ENCODE results near the gene CBR1. TPM values are rescaled to one million over a fixed set of nuclear protein-coding genes. Genes with fewer than 3 reads are reported as not detected.

CBR1 gene
- total and polyA plus RNA-seq, 2 experiments from 2014 or later, result 45.1 to 60.8 TPM

DNA sequence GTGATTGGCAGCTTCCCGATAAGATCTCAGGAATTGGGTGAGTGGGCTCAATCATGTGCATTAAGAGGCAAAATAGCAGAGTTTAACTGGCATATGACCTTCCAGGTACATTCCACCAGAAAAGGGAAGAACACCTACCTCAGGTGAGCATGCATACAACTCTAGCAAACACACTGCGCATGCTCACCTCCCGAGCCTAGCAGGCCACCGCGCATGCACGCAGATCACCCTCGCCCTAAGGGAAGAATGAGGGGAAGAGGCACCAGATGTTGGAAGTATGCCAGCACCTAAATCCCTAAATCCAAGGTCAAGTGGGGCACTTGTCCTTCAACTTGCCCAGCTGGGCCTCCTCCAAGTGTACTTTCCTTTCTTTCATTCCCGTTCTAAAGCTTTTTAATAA, 41.4 kb downstream of the CBR1 start:
- H3K27me3 ChIP-seq, result peaks cover under 1% of the 10 kb centered on the region
- no peak overlapping the region for H3K4me3 ChIP-seq
- DNase-seq (ENCODE audit: low read depth in 1 of 2, low spot score in 1 of 2), result no peak
- no peaks in the 10 kb centered on the region for H3K36me3 ChIP-seq
- H3K4me1 ChIP-seq (ENCODE audit: low read depth), result no peaks in the 10 kb centered on the region
- no peak for TF ChIP-seq CTCF (IDR thresholded peaks at IDR 0.05; ENCODE audit: low read depth, low read length)
- H3K9me3 ChIP-seq (ENCODE audit: low read depth), result no peaks in the 10 kb centered on the region
- no peak overlapping the region for H3K27ac ChIP-seq

- Histone ChIP-seq H3K27me3 (no peaks in the 10 kb centered on the region), H3K4me3 (no peak overlapping the region), H3K4me1 (ENCODE audit: low read depth) (no peaks in the 10 kb centered on the region), H3K9me3 (ENCODE audit: low read depth) (no peaks in the 10 kb centered on the region), H3K27ac (no peak overlapping the region), H3K36me3 (no peaks in the 10 kb centered on the region)
- no peak for DNase-seq (ENCODE audit: low read depth in 1 of 2, low spot score in 1 of 2)
- TF ChIP-seq CTCF (IDR thresholded peaks at IDR 0.05; ENCODE audit: low read depth, low read length), result no peak
Measured at GRCh38 chr21:36113647-36114428, 44.0 kb downstream of the CBR1 start.

GRCh38 chr21:36115138-36115730, 45.4 kb downstream of the CBR1 start:
- H3K36me3 ChIP-seq, result no peaks in the 10 kb centered on the region
- DNase-seq (ENCODE audit: low read depth in 1 of 2, low spot score in 1 of 2), result no peak
- no peaks in the 10 kb centered on the region for H3K9me3 ChIP-seq (ENCODE audit: low read depth)
- no peak for TF ChIP-seq CTCF (IDR thresholded peaks at IDR 0.05; ENCODE audit: low read depth, low read length)
- H3K4me3 ChIP-seq, result no peak overlapping the region
- H3K27ac ChIP-seq, result no peak overlapping the region
- no peaks in the 10 kb centered on the region for H3K4me1 ChIP-seq (ENCODE audit: low read depth)
- H3K27me3 ChIP-seq, result no peaks in the 10 kb centered on the region

DNA sequence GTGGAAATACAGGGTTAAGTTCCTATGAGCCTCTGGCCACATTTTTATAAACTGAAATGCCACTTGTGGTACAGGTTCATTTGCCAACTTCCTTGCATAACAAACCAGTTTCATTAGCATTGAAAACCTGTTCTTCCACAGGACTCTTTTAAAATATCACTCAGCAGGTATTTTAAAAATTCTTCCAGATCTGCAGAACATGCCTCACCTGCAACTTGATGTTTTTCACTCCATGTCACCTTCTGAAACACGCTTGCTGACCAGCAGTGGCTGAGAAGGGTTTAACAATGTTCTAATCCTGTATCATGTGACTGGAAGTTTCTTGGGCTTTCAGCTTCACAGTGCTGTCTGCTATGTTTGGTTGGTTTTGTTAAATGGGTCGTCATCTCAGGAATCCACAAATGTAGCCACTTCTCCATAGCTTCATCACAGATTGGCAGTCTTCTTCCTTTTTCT, 47.5 kb downstream of the CBR1 start:
- Histone ChIP-seq H3K4me3 (no peak overlapping the region), H3K9me3 (ENCODE audit: low read depth) (no peaks in the 10 kb centered on the region), H3K36me3 (no peaks in the 10 kb centered on the region), H3K27me3 (no peaks in the 10 kb centered on the region), H3K27ac (no peak overlapping the region), H3K4me1 (ENCODE audit: low read depth) (no peaks in the 10 kb centered on the region)
- TF ChIP-seq CTCF (IDR thresholded peaks at IDR 0.05; ENCODE audit: low read depth, low read length), result no peak
- DNase-seq (ENCODE audit: low read depth in 1 of 2, low spot score in 1 of 2), result no peak

- Histone ChIP-seq H3K9me3 (ENCODE audit: low read depth) (no peaks in the 10 kb centered on the region), H3K4me1 (ENCODE audit: low read depth) (no peaks in the 10 kb centered on the region), H3K27ac (no peak overlapping the region), H3K4me3 (no peak overlapping the region), H3K27me3 (no peaks in the 10 kb centered on the region), H3K36me3 (no peaks in the 10 kb centered on the region)
- no peak for TF ChIP-seq CTCF (IDR thresholded peaks at IDR 0.05; ENCODE audit: low read depth, low read length)
- peak in 1 of 2 donors; percentile 19 for DNase-seq (ENCODE audit: low read depth in 1 of 2, low spot score in 1 of 2)
Measured at GRCh38 chr21:36120304-36120888, 50.6 kb downstream of the CBR1 start.

Other genes with a start within 250 kb of the CBR1 start
- gene SETD4, start 9.5 kb upstream of the CBR1 start, total RNA-seq, result 14.7 and 16.2 TPM in 2 replicates
- 18.1 and 28.5 TPM in 2 replicates for gene SETD4, start 9.5 kb upstream of the CBR1 start, polyA plus RNA-seq
- gene CBR3, start 65.1 kb downstream of the CBR1 start, total RNA-seq, result not detected in 2 replicates
- gene CBR3, start 65.1 kb downstream of the CBR1 start, polyA plus RNA-seq, result not detected in 2 replicates
- 3.3 and 5.8 TPM in 2 replicates for gene DOP1B, start 86.8 kb downstream of the CBR1 start, total RNA-seq
- 6.9 and 7.4 TPM in 2 replicates for gene DOP1B, start 86.8 kb downstream of the CBR1 start, polyA plus RNA-seq